Liver (tissue), 9 donors: ENCODE data around the gene ITPK1. TPM values are rescaled to one million over a fixed set of nuclear protein-coding genes. Genes with fewer than 3 reads are reported as not detected.

Source experiments
- DNase-seq: peaks from one replicate; pipeline ENCODE4 v3.0.0-alpha.2; 2017; ENCODE audit warnings: low spot score
- H3K27ac ChIP-seq, 2 donors: one replicate each; pipeline ENCODE4 v1.7.0; 2013; ENCODE audit warnings: inconsistent platforms in 2 of 2, low read length in 2 of 2, control low read depth in 1 of 2, low read depth in 1 of 2, mild to moderate bottlenecking in 1 of 2
- H3K27me3 ChIP-seq, 4 donors: one replicate each; pipeline versions ENCODE4 v1.6.1 to v1.7.0; 2013; ENCODE audit warnings: low read length in 3 of 4, inconsistent platforms in 1 of 4, mild to moderate bottlenecking in 1 of 4, moderate library complexity in 1 of 4; ENCODE audit not compliant: control insufficient read depth in 4 of 4, insufficient read depth in 4 of 4
- H3K36me3 ChIP-seq, 4 donors: one replicate each; pipeline versions ENCODE4 v1.6.1 to v1.7.0; 2013; ENCODE audit warnings: low read length in 3 of 4, mild to moderate bottlenecking in 3 of 4, low read depth in 1 of 4, moderate library complexity in 1 of 4; ENCODE audit not compliant: control insufficient read depth in 4 of 4, insufficient read depth in 3 of 4
- H3K4me1 ChIP-seq, 4 donors: one replicate each; pipeline versions ENCODE4 v1.6.1 to v1.7.0; 2013; ENCODE audit warnings: low read length in 3 of 4, mild to moderate bottlenecking in 3 of 4, moderate library complexity in 1 of 4; ENCODE audit not compliant: control insufficient read depth in 4 of 4, insufficient read depth in 4 of 4
- H3K4me3 ChIP-seq, 3 donors: one replicate each; pipeline versions ENCODE4 v1.6.1 to v1.7.0; 2013; ENCODE audit warnings: low read length in 3 of 3, control low read depth in 1 of 3, low read depth in 1 of 3, mild to moderate bottlenecking in 1 of 3
- H3K9ac ChIP-seq, 2 donors: one replicate each; pipeline ENCODE4 v1.7.0; 2013; ENCODE audit warnings: low read length in 2 of 2, mild to moderate bottlenecking in 2 of 2, moderate library complexity in 2 of 2, control low read depth in 1 of 2, low read depth in 1 of 2
- H3K9me3 ChIP-seq, 4 donors: one replicate each; pipeline versions ENCODE4 v1.6.1 to v1.7.0; 2013; ENCODE audit warnings: low read length in 3 of 4; ENCODE audit not compliant: control insufficient read depth in 4 of 4
- CTCF ChIP-seq: fragments of 150-350 bp; IDR thresholded peaks from 2 replicates; pipeline ENCODE4 v1.5.1; 2017; ENCODE audit warnings: improper control_type of control experiment, low read depth, low read length; ENCODE audit not compliant: missing input control
- FOXA2 ChIP-seq: IDR thresholded peaks from 2 replicates; pipeline ENCODE4 v1.6.1; 2016; ENCODE audit warnings: antibody characterized with exemption
- GABPA ChIP-seq, 2 donors: IDR thresholded peaks in 1 of 2; conservative IDR thresholded peaks in 1 of 2; 2 replicates each; pipeline ENCODE4 v1.6.1; 2016; ENCODE audit warnings: antibody characterized with exemption in 2 of 2, mild to moderate bottlenecking in 1 of 2, moderate library complexity in 1 of 2
- HNF4A ChIP-seq, 2 donors: conservative IDR thresholded peaks; 2 replicates each; pipeline ENCODE4 v1.6.1; 2016; ENCODE audit warnings: antibody characterized with exemption in 2 of 2, mild to moderate bottlenecking in 2 of 2
- NR2F2 ChIP-seq: IDR thresholded peaks from 2 replicates; pipeline ENCODE4 v1.6.1; 2016; ENCODE audit warnings: antibody characterized with exemption
- RXRA ChIP-seq, 2 donors: IDR thresholded peaks; 2 replicates each; pipeline ENCODE4 v1.6.1; 2017 to 2018; ENCODE audit warnings: antibody characterized with exemption in 2 of 2, mild to moderate bottlenecking in 1 of 2
- SP1 ChIP-seq: IDR thresholded peaks from 2 replicates; pipeline ENCODE4 v1.6.1; 2018; ENCODE audit warnings: antibody characterized with exemption, mild to moderate bottlenecking
- TAF1 ChIP-seq: conservative IDR thresholded peaks from 2 replicates; pipeline ENCODE4 v1.6.1; 2016; ENCODE audit warnings: antibody characterized with exemption, mild to moderate bottlenecking
- YY1 ChIP-seq: IDR thresholded peaks from 2 replicates; pipeline ENCODE4 v1.6.1; 2016; ENCODE audit warnings: antibody characterized with exemption, mild to moderate bottlenecking
- ZBTB33 ChIP-seq: IDR thresholded peaks from 2 replicates; pipeline ENCODE4 v1.6.1; 2016; ENCODE audit warnings: antibody characterized with exemption
- WGBS: extraction: QIAGEN DNeasy Blood & Tissue Kit; methylation state at CpG from one replicate; pipeline ENCODE4 v1.1.7; 2013; 5-methylcytosine and 5-hydroxymethylcytosine counted together
- polyA plus RNA-seq, 2 donors: library from polyadenylated mRNA; stranded (reverse) in 1 of 2; unstranded in 1 of 2; fragments of 200-250 nt in 1 of 2; fragments of >200 nt in 1 of 2; fragmentation: Nextera tagmentation in 1 of 2; extraction: Ambion mirVana in 1 of 2; gene quantifications; one replicate each; pipeline versions ENCODE4 v1.2.1 to v1.2.3, GENCODE V29; 2013 to 2015
- total RNA-seq, 2 donors: library from RNA; depleted of rRNA; stranded (reverse); fragments of >200 nt; gene quantifications; one replicate each; pipeline ENCODE4 v1.2.3, GENCODE V29; 2014
- donor health status: healthy.
- donor health status: healthy.
- donor health status: healthy.
- donor health status: healthy.
- donor health status: healthy.

ITPK1 gene
- total and polyA plus RNA-seq, 4 donors = 9.0 to 41.2 (median 20.4) TPM

- TF ChIP-seq SP1 = no peak
- TF ChIP-seq RXRA (IDR thresholded peaks at IDR 0.05) = no peak
- no peak for TF ChIP-seq ZBTB33
- no peak for TF ChIP-seq TAF1
- no peak for TF ChIP-seq GABPA (IDR thresholded peaks at IDR 0.05 in 1 of 2, conservative IDR thresholded peaks at IDR 0.05 in 1 of 2)
- no peak for TF ChIP-seq HNF4A (conservative IDR thresholded peaks at IDR 0.05)
- Histone ChIP-seq H3K9ac (no peak overlapping the region), H3K4me3 (no peak overlapping the region), H3K27me3 (no peaks in the 10 kb centered on the region), H3K27ac (no peak overlapping the region), H3K4me1 (peaks cover 4 to 20% (median 13%) of the 10 kb centered on the region in 4 donors), H3K9me3 (no peaks in the 10 kb centered on the region), H3K36me3 (no peaks in the 10 kb centered on the region)
- no peak for DNase-seq
- WGBS = 95% methylated on average over 2 of the region's 2 CpGs
Observed at GRCh38 chr14:93048843-93049242, 66.9 kb downstream of the ITPK1 start.

- no peaks in the 10 kb centered on the region for H3K36me3 ChIP-seq
- WGBS = 93% methylated on average over 2 of the region's 2 CpGs
- no peak overlapping the region for H3K9ac ChIP-seq
- H3K9me3 ChIP-seq = no peaks in the 10 kb centered on the region
- H3K4me1 ChIP-seq = peaks cover 13 to 29% (median 22%) of the 10 kb centered on the region in 4 donors
- no peaks in the 10 kb centered on the region for H3K27me3 ChIP-seq
- H3K27ac ChIP-seq = no peak overlapping the region
- no peak for DNase-seq
- TF ChIP-seq FOXA2 (no peak), GABPA (IDR thresholded peaks at IDR 0.05 in 1 of 2, conservative IDR thresholded peaks at IDR 0.05 in 1 of 2) (no peak), HNF4A (conservative IDR thresholded peaks at IDR 0.05) (no peak), NR2F2 (no peak), RXRA (IDR thresholded peaks at IDR 0.05) (no peak), TAF1 (no peak), CTCF (no peak), YY1 (no peak), ZBTB33 (no peak)
- H3K4me3 ChIP-seq = no peak overlapping the region
Observed at GRCh38 chr14:93047661-93048060, 68.1 kb downstream of the ITPK1 start.

GRCh38 chr14:93047157-93047556 lies 68.6 kb downstream of the ITPK1 start:
- no peak overlapping the region for H3K27ac ChIP-seq
- H3K9me3 ChIP-seq = no peaks in the 10 kb centered on the region
- DNase-seq = no peak
- H3K4me1 ChIP-seq = peaks cover 13 to 29% (median 21%) of the 10 kb centered on the region in 4 donors
- H3K4me3 ChIP-seq = no peak overlapping the region
- no peak overlapping the region for H3K9ac ChIP-seq
- TF ChIP-seq NR2F2 (no peak), HNF4A (conservative IDR thresholded peaks at IDR 0.05) (peak in 1 of 2 donors; percentile 31)
- 92% methylated on average over 4 of the region's 4 CpGs for WGBS
- H3K27me3 ChIP-seq = no peaks in the 10 kb centered on the region
- H3K36me3 ChIP-seq = no peaks in the 10 kb centered on the region
